Measurements from ENCODE around the gene CFAP299. TPM values are rescaled to one million over a fixed set of nuclear protein-coding genes. Genes with fewer than 3 reads are reported as not detected.

CFAP299 gene
- total and polyA plus RNA-seq, 9 of the 15 experiments (the other 6 are each of a cell fraction or from before 2014, with no cell fraction given), result 0.09 to 3.0 (median 0.76) TPM

- TF ChIP-seq ZBTB5 (IDR thresholded peaks at IDR 0.05) (no peak), BRD4 (IDR thresholded peaks at IDR 0.05) (no peak), ZNF444 (CRISPR knock-in tag; IDR thresholded peaks at IDR 0.05) (no peak), FOXP4 (CRISPR knock-in tag; IDR thresholded peaks at IDR 0.05; ENCODE audit: borderline replicate concordance) (no peak), THRAP3 (IDR thresholded peaks at IDR 0.05; ENCODE audit: borderline replicate concordance) (no peak)
These were observed 591.4 kb downstream of the CFAP299 start (continued) for GRCh38 chr4:80926891-80927290.

- no peaks in the 10 kb centered on the region for H4K20me1 ChIP-seq (replicated peaks; ENCODE audit: control insufficient read depth, insufficient read depth, low read length)
- H3K4me3 ChIP-seq, result no peak overlapping the region
- POLR2A ChIA-PET, result no interaction called here
- no peaks in the 10 kb centered on the region for H3K27me3 ChIP-seq (ENCODE audit: control insufficient read depth in 2 of 2, insufficient read depth in 2 of 2, low read length in 2 of 2)
- BruUV-seq (replicated peaks), result no TSS peak
- H3K9ac ChIP-seq (ENCODE audit: insufficient read depth in 1 of 2, low read depth in 2 of 2, low read length in 2 of 2), result no peak overlapping the region
- no peak overlapping the region for H3K27ac ChIP-seq (ENCODE audit: extremely low read depth, low read depth, low read length)
- in situ Hi-C loops (cut with MboI), result no loop called here
- ATAC-seq (no peak), FAIRE-seq (no peak), DNase-seq (ENCODE audit: extremely low read depth in 1 of 4, low spot score in 3 of 4) (no peak)
- H3K36me3 ChIP-seq (ENCODE audit: control insufficient read depth, insufficient read depth, low read length), result no peaks in the 10 kb centered on the region
- H3K4me2 ChIP-seq (ENCODE audit: insufficient read depth, low read length), result no peak overlapping the region
- no peaks in the 10 kb centered on the region for H3K9me1 ChIP-seq (ENCODE audit: control insufficient read depth, insufficient read depth, low read length)
- H3K4me1 ChIP-seq (replicated peaks in 1 of 2; ENCODE audit: control insufficient read depth in 2 of 2, insufficient read depth in 2 of 2, low read length in 2 of 2), result no peaks in the 10 kb centered on the region
- no peak overlapping the region for H2AFZ ChIP-seq (ENCODE audit: low read depth, low read length)
- CTCF ChIA-PET (ENCODE audit: low intra/inter-chr PET ratio), result no interaction called here
- intact Hi-C loops (cut with micrococcal nuclease), result no loop called here
- WGBS (ENCODE audit: insufficient coverage, low coverage, missing lambda C conversion rate), result 0% methylated on average over 3 of the region's 3 CpGs
- no peaks in the 10 kb centered on the region for H3K79me2 ChIP-seq (ENCODE audit: control insufficient read depth, insufficient read depth, low read length)
- H3K9me3 ChIP-seq (replicated peaks; ENCODE audit: control insufficient read depth, insufficient read depth, low read depth, low read length), result no peaks in the 10 kb centered on the region
- TF ChIP-seq ZNF668 (CRISPR knock-in tag; IDR thresholded peaks at IDR 0.05) (no peak), RBM25 (IDR thresholded peaks at IDR 0.05; ENCODE audit: low read depth, low read length, severe bottlenecking) (no peak), ZBTB1 (CRISPR knock-in tag; IDR thresholded peaks at IDR 0.05; ENCODE audit: borderline replicate concordance, low read depth) (no peak), RUNX1 (IDR thresholded peaks at IDR 0.05; ENCODE audit: low read depth) (no peak), ELK3 (CRISPR knock-in tag; IDR thresholded peaks at IDR 0.05) (no peak), SMC3 (conservative IDR thresholded peaks at IDR 0.05; ENCODE audit: insufficient read depth, low read depth, low read length) (no peak), HEY1 (CRISPR knock-in tag; IDR thresholded peaks at IDR 0.05; ENCODE audit: borderline replicate concordance) (no peak), KLF13 (tag; IDR thresholded peaks at IDR 0.05; ENCODE audit: borderline replicate concordance, low read depth) (no peak), MAFK (IDR thresholded peaks at IDR 0.05; ENCODE audit: low read length) (no peak), HNRNPK (IDR thresholded peaks at IDR 0.05; ENCODE audit: low read depth, low read length, poor library complexity, severe bottlenecking) (no peak), FOXJ3 (CRISPR knock-in tag; IDR thresholded peaks at IDR 0.05) (no peak), ILK (tag; IDR thresholded peaks at IDR 0.05; ENCODE audit: borderline replicate concordance, low read depth) (no peak)
These were observed 591.9 kb downstream of the CFAP299 start for GRCh38 chr4:80927420-80927819.

Measured in K562 (cell line).